GM19035 (cell line): Measurements from ENCODE around the gene TIMM23.

Source experiments
- ATAC-seq: cut with Tn5 transposase; IDR thresholded peaks from one replicate; pipeline ENCODE4 v1.9.1; 2021; ENCODE audit not compliant: unreplicated experiment

The TIMM23 gene

DNA sequence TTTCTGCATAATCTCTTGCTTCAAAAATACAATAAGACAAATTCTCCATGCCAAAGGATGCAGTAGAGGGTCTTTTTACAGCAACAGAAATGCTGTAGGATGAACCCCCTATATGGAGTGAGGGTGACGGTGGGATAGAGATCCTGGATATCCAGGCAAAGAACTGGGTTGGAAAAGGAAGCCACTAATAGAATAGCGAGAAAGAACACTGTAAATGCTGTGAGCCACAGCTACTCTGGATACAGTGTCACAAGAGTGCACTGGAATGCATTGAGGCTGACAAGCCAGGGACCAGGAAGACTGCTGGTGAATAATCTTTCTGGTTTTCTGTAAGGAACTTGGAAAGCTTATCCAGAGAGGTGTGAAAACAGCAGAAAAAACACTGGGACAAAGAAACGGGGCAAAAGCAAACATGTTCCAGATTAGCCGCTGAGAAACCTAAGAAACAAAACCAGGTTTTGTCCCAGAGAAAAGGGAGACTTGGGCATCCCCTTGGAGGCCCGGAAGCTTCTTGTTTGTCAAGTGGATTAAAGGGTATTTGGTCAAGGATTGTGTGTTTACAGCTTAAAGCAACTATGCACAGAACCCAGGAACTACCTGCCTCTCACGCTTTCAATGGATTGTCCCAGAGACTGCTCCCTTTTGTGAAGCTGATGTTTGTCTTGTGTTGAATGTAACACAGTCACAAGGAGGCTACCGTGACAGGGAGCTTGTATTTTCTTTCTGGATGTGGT, 79.9 kb downstream of the TIMM23 start:
- no peak for ATAC-seq

GRCh38 chr10:46052791-46053375, 80.6 kb downstream of the TIMM23 start:
- no peak for ATAC-seq
